Measurements from ENCODE around the gene CBX4.

Gene CBX4

DNA sequence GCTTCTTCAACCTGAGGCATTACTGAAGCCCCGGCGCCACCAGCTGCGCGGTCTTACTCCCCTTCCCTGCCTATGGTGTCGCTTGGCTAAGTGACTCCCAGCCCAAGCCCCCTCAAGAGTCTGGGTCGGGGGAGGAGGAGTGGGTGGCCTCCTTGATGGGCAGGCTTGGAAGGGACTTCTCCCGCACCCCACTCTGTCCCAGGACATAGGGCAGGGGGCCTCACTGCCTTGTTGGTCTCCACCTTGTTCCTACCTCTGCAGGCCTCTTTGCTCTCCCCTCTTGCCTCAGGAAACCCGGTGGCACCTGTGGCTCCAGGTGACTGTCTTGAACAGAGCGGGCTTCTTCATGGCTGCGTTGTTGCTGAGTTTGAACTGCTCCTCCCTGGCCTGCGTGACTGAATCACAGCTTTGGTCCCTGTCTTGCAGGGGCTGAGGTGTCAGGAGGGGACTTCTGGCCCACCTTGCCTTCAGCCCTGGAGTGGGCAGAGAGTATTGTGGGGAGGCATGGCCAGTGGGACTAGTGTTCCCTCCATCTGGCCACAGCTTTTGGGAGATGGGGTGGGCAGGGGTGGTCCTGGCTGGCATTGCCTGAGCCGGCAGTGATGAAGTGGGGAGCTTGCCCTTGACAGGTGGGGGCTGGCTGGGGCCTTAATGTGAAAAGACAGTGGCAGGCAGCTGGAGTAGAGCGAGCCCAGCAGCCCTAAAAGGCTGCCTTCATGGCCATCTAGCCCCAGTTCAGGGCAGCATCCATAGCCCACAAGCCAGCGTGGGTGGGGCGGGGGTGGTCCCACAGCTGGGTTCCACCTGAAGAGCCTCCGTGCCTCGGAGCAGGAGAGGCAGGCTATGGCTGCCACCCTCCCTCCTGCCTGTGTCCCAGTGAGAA is 54.0 kb downstream of the CBX4 start:
- DNase-seq: no peak

GRCh38 chr17:79784353-79785016 is 54.8 kb downstream of the CBX4 start:
- no peak for DNase-seq

DNA sequence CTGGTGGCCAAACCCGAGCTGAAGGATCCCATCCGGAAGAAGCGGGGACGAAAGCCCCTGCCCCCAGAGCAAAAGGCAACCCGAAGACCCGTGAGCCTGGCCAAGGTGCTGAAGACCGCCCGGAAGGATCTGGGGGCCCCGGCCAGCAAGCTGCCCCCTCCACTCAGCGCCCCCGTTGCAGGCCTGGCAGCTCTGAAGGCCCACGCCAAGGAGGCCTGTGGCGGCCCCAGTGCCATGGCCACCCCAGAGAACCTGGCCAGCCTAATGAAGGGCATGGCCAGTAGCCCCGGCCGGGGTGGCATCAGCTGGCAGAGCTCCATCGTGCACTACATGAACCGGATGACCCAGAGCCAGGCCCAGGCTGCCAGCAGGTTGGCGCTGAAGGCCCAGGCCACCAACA is 55.3 kb downstream of the CBX4 start:
- DNase-seq: no peak
